ENCODE measurements around the gene CAMTA1.

Gene CAMTA1

DNA sequence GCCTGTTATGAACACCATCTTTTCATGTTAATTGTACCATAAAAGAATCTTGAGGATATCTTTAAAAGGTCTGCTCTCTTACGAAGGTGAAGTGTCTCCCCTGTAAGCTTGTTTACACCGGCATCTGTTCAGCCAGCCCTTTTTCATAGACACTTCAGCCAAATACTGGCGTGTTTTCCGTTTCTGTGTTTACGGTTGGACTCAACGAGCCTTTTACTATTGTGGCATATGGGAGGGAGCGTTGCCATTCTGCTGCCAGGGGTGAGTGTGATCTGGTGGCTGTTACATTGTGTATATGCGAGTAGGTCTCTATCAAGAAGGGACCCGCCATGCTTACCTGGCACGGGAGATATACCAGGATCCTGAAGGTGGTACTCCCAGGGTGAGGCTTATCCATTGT, 433.8 kb downstream of the CAMTA1 start:
- no peak overlapping the region for H3K4me3 ChIP-seq (ENCODE audit: control insufficient read depth, low read depth, low read length)
- DNase-seq (ENCODE audit: low read depth) = no peak
- TF ChIP-seq, protein P1, sequence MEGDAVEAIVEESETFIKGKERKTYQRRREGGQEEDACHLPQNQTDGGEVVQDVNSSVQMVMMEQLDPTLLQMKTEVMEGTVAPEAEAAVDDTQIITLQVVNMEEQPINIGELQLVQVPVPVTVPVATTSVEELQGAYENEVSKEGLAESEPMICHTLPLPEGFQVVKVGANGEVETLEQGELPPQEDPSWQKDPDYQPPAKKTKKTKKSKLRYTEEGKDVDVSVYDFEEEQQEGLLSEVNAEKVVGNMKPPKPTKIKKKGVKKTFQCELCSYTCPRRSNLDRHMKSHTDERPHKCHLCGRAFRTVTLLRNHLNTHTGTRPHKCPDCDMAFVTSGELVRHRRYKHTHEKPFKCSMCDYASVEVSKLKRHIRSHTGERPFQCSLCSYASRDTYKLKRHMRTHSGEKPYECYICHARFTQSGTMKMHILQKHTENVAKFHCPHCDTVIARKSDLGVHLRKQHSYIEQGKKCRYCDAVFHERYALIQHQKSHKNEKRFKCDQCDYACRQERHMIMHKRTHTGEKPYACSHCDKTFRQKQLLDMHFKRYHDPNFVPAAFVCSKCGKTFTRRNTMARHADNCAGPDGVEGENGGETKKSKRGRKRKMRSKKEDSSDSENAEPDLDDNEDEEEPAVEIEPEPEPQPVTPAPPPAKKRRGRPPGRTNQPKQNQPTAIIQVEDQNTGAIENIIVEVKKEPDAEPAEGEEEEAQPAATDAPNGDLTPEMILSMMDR (IDR thresholded peaks at IDR 0.05; ENCODE audit: control insufficient read depth, insufficient read depth, low read depth, low read length, missing control alignments) = no peak

DNA sequence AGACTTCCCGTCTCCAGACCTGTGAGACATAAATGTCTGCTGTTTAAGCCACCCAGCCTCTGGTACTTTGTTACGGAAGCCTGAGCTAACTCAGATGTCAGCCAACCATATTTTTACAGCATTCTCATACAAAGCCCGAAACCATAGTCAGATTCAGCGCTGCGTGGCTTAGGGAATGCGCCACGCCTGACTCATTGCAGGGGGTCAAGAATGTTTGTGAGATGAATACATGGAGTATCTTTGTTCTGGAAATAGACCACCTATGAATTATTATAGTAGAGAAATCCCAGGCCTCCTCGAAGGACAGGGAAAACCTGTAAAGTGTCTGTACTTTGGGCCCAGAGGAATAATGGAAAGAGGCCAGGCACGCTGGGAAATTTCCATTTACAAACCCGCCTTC, 434.8 kb downstream of the CAMTA1 start:
- DNase-seq (ENCODE audit: low read depth) = no peak
- H3K4me3 ChIP-seq (ENCODE audit: control insufficient read depth, low read depth, low read length) = no peak overlapping the region
- TF ChIP-seq, protein P1 (IDR thresholded peaks at IDR 0.05; ENCODE audit: control insufficient read depth, insufficient read depth, low read depth, low read length, missing control alignments) = no peak

DNA sequence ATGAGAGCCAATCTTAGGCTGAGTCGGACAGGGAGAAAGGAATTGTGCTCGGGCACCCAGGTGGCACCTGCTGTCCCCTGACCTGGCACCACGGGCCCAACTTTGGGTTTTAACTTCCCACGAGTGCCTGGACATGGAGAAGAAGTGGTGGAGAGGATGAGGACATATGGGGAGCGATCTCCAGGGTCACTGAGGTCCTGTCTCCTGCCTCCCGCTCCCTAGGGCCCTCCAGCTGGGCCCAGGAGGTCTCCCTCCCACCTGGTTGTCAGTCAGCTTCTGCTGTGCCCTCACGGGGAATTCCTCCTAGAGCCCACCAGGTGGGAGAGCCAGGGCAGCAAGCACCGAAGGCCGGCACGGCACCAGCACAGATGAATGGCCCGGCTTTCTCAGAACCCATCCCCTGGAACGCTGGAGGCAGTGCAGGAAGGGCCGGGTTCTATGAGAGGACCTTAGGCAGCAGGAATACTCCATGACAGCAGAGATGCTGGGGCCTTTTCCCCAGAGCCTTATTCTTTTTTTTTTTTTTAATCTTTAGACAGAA, 435.5 kb downstream of the CAMTA1 start:
- TF ChIP-seq, protein P1 (IDR thresholded peaks at IDR 0.05; ENCODE audit: control insufficient read depth, insufficient read depth, low read depth, low read length, missing control alignments) = no peak
- no peak overlapping the region for H3K4me3 ChIP-seq (ENCODE audit: control insufficient read depth, low read depth, low read length)
- DNase-seq (ENCODE audit: low read depth) = no peak

DNA sequence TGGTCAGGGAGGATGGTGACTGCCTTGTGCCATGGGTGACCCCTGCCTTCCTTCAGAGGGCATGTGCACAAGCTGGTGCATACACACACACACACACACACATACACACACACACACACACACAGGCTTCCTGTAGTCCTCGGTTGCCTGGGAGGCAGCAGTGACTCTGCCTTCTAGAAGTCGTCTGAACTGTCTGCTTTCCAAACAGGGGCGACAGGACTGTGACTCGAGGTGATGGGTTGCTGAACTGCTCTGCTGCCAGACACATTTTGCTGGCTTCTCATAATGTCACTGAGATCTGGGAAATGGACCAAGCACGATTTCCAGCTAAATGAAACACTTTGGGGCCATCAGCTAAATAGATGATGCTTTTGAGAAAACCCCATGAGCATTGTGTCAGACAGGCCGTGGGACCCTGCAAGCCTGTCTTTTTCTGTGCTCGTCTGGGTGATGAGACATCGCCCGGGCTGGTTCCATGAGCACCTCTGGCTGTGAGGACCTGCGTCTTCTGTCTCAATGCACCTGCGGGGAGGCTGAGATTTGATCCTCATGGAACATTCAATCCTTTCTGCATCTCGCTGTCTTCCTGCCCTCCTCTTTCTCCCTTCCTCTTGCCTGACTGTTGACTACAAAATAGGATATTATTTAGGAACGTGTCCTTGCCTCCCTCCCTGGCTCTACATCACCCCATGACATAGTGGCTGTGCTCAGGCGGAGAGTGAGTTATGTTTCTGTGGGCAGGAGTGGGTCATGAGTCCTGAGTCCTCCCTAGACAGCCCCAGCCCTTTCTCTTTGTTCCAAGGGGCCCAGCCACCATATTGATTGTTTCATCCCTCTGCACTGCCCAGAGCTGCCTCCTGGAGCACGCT, 436.8 kb downstream of the CAMTA1 start:
- no peak for DNase-seq (ENCODE audit: low read depth)

DNA sequence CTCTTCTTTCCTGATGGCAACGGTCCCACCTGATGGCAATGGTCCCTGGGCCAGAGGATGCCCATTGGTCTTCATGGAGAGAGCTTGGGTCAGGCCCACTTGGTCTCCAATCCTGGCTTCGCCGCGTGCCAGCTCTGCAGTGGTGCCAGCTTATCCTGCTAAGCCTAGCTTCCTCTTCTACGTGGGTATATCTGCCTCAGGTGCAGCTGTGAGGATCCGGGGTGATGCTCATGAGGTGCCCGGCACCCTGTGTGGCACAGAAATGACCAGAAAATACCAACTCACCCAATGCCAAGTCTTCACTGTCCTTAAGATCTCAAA, 437.4 kb downstream of the CAMTA1 start:
- TF ChIP-seq, protein P1 (IDR thresholded peaks at IDR 0.05; ENCODE audit: control insufficient read depth, insufficient read depth, low read depth, low read length, missing control alignments) = no peak
- no peak for DNase-seq (ENCODE audit: low read depth)
- no peak overlapping the region for H3K4me3 ChIP-seq (ENCODE audit: control insufficient read depth, low read depth, low read length)

More for the DNA sequence above, 436.8 kb downstream of the CAMTA1 start:
- TF ChIP-seq, protein P1 (IDR thresholded peaks at IDR 0.05; ENCODE audit: control insufficient read depth, insufficient read depth, low read depth, low read length, missing control alignments) = no peak
- H3K4me3 ChIP-seq (ENCODE audit: control insufficient read depth, low read depth, low read length) = no peak overlapping the region

DNA sequence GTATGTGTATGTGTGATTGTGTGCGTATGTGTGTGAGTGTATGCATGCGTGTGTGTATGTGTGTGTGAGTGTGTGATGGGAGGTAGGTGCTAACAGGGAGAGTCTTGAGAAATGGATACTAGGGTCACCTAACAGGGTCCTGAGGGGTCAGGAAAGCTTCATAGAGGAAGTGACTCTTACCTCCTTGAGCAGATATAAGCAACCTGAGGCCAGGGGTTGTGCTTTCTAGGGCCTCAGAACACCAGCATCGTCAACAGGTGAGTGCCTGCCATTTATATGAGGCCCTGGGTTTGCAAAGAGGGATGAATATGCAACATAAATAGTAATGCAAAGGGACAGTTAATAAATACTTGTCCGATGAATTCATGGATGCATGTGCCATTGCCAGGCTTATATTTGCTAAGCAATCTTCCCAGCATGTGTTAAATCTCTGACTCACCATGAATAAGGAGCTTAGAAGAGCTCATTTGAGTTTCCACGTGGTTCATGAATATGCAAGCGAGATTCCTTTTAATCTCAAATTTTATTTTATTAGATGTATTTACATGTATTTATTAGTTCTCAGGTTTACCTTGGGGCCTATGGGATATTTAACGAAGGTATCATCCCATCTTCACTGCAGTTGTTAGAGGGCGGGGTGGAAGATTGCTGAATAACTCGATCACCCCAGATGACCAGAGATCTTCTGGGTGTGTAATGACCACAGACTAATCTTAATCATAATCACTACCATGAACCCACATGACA, 438.3 kb downstream of the CAMTA1 start:
- peak; percentile 71 for DNase-seq (ENCODE audit: low read depth)
- TF ChIP-seq, protein P1 (IDR thresholded peaks at IDR 0.05; ENCODE audit: control insufficient read depth, insufficient read depth, low read depth, low read length, missing control alignments) = no peak
- H3K4me3 ChIP-seq (ENCODE audit: control insufficient read depth, low read depth, low read length) = no peak overlapping the region

All from AG09309 (cell line).